ENCODE results near the gene P2RY6.
"Not testable (repeated sequence)": the region's sequence is repeated elsewhere in the genome, so short reads cannot be mapped to it uniquely, and the experiment has no call there.

The P2RY6 gene

DNA sequence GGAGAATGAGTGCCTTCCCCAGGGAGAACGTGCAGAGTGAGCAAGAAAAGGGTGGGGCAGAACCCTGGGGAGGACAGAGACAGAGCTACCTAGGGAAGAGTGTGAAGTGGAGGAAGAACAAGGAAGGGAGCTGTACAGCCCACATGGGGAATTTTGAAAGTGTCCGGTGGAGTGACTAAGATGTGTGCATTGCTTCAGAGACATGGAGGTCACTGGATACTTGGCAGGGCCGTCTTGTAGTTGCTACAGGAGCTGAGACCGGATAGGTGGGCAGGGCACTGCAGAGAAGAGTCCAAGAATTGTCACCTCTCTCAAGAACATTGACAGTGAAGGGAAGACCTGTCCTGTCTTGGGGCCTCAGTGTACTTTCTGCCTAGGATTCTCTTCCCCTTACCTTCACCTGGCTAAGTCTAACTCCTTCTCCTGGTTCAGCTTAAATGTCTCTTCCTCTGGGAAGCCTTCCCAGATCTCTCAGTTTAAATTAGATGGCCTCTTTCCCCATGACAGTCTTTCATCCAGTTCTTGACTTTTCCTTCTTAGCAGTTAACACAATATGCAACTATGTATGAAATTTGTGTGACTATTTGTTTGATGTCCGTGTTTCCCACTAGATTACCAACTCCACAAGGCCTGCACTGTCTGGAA is 9.2 kb upstream of the P2RY6 start:
- no peak for DNase-seq

DNA sequence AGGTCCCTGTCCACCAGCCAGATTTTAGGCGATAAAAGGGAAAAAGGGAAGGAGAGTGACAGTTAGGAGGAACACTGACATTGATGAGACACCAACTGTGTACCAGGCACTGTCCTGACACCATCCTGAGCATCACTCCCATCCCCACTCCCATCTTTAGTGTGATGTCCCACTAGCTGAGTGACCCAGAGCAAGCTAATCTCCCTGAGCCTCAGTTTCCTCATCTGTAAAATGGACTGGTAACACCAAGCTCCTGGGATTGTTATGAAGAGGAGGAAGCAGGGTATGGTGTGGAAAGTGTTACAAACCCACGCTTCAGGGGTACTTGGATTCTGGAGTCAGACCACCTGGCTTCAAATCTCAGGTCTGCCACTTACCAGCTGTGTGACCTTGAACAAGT is 8.5 kb upstream of the P2RY6 start:
- no peak for DNase-seq

DNA sequence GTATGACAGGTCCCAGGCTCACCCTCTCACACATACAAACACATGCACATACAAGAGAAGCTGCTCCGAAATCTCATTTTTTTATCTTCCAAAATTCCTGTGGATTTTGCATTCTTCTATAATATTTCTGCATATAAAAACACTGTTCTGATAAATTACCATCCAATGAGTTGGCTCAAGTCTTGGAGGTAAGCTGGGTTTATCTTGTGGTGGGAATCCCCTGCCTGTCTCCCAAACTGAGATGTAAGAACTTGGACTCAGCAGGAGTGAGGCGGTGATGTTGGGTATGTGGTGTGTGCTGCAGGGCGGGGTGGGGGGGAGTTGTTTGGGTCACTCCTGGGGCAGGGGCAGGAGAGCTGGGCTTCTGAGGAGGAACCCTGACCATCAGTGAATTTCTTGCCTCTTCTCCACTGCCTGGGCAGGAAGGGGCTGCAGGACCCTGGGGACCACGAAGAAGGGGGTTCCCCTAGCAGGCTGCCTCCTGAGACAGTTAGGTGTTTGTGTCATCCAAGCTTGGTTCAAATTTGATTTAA is 6.8 kb upstream of the P2RY6 start:
- DNase-seq = no peak

DNA sequence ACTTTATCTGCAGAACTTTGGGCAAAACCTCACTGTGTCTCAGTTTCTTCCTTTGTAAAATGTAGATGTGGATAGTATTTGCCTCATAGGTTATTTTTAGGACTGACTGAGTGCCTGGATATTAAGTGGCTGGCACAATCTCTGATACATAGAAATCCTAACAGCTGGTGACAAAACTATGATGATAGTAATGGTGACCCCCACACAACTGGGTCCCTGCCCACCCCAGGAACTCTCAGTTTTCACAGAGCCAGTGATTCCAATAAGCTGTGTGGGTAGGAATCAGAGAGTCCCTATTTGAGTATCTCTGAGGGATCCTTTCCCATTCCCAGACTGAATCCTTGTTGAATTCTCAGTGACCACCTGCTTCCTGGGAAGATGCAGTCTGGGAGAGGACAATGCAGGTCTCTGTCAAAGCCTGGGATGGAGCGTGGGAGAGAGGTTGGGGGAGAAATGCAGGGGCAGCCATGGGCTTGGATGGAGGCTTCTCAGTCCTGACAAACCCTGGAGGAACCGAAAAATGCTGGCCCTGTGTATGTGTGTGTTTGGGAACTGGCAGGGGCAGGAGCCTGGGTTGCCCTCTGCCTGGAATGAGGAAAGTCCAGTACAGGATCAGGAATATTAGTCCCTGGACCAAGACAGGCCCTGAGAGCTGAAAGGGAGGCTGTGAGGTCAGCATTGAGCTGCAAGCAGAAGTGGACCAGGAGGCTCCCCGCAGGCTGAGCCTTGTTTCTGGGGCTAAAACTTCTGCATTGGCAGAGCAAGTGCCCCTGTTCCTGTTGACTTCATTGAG is 6.1 kb upstream of the P2RY6 start:
- no peak for DNase-seq

DNA sequence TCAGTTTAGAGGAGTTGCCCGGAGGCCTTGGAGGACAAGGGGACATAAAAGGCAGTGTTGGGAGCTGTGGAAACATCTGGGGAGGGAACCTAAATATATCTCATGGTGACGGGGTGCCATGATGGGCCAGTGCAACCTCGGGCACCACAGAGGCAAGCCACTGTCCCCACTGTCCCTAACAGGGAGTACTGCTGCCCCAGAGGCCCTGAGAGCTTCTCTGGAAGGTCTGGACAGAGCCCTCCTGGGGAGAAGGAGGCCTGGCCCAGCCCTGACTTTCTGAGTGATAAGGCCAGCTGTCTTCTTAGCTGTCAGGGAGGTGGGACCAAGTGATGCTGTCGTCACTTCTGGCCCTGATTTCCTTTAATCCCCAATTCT is 5.5 kb upstream of the P2RY6 start:
- DNase-seq = no peak

DNA sequence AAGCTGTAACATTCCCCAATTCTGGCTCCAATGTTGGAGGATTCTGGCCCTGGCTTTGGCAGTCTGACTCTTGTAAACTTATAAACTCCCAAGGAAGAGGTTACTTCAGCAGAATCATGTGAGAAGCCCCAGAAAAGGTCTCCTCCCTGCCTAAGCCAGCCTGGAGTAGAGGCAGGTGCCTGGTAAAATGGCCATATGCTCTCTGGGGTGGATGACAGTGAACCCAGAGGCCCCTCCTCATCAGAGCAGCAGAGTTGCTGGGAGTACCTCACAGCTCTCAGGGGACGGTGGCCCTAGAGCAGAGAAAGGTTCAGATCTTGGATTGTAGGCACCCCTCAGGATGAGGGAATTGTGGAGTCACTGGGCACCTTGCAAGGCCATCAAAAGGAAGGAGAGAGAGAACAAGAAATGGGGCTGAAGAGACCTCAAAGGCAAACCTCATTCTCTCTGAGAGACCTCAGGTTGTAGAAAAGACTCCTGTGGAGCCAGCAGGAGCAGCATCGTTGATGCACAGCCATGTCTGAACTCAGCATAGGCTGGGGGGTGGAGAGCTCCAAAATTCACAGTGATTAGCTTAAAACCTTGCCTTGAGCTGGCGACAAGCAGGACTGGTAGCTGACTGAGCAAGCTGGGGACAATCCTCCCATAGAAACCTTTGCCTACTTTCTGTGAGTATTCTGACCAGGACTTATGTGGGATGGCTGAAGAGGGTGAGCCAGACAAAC is 4.9 kb upstream of the P2RY6 start:
- no peak for DNase-seq

DNA sequence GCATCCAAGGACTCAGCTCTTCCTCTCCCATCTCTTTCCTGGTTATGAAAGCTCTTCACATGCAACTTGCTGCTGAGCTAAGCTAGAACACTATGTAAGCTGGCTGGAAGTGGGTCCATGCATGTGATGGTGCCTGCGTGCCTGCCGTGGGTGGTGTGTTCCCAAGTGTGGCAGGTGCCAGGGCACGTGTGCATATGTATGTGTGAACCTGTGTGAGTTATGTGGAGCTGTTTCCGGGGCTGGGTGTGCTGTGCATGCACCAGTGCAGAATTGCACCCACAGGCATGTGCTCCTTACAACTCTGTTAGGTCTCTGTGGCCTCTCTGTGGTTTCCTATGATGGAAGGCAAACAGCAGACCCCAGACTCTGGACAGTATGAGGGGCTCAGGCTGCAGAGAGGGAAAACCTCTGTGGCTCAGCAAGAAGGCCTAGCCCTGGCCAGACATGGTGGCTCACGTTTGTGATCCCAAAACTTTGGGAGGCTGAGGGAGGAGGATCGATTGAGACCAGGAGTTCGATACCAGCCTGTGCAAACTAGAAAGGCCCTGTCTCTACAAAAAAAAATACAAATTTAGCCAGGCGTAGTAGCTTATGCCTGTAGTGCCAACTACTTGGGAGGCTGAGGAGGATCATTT is 4.1 kb upstream of the P2RY6 start:
- no peak for DNase-seq

DNA sequence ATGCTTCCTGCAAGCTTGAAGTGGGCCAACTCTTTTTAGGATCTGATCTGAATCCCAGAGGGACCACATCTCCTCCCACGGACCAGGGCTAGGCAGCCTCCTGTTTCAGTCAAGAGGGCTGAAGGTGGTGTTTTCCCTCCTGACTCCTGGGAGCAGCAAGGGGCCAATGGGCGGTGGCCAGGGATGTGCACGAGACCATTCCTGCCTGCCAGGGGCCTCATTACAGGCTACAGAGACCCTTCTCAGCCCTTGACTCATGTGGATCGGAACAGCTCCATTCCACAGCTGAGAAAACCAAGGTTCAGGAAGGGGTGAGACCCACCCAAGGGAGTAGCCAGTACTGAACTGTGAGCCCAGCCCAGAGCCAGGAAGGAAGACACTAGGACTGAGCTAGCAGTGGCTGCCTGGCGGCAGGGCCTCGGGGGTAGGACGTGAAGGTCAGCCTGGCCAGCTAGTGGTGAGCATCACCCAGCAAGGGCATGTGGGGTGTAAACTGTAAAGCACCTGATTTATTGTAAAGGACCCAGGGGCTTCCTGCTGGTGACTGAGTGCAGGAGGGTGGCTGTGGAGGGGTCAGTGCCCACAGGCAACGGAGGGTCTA is 3.4 kb upstream of the P2RY6 start:
- DNase-seq = no peak

DNA sequence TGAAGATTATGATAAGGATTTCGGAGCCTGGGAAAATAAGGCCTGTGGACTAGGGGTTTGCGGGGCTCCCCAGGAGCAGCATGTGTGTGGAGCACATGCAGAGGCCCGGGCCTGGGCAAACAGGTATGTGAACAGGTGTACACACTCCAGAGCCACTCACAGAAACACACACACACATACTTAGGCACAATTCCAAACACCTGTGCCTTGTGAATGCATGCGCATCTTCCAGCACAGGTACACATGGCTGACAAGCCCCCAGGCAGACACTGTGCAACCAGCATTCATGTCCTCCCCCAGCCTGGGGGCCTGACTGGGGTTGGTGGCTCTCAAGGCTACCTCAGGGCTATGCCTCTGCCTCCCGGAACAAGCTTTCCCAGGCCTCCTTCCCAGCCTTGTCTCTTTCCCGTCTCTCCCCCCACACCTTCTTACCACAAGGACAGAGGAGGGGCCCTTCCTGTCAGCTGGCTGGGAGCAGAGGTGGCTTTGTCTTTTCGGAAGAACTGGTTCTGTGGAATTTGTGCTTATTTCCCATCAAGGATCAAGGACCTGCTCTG is 2.6 kb upstream of the P2RY6 start:
- DNase-seq = no peak

DNA sequence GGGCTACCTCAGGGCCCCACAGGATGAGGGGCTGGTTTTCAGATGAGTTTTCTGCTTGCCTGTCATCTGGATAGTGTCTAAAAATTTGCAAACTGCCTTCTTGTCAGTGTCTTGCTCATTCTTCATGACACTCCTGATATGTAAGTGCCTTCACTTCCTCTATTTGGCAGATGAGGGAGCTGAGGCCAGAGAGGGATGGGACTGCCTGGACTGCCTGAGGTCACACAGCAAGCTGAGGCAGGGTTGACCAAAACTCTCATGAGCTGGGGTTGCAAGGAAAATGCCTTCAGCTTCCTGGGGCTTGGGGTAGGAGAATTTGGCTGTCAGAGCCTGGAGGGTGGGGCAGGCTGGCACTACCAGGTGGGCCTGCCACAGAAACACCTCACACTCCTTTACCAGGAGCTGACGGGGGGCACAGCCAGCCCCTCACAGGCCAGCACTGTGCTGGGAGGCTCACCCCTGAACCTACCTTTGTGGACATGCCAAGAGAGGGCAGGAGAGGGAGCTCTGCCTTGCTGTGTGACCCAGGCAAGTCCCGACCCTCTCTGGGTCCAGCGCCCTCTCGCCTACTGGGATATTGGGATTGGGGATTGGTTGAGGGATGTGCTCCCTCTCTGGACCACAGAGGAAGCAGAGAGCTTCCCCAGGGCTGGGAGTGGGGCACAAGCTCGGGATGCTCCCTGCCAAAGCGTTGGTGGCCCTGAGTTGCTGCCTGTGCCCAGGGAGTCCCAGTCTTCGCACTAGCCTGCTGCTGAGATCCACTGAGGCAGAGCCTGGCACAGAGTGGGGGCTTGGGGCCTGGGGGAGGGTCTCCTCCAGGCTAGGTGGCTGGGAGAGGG is 1.9 kb upstream of the P2RY6 start:
- no peak for DNase-seq

DNA sequence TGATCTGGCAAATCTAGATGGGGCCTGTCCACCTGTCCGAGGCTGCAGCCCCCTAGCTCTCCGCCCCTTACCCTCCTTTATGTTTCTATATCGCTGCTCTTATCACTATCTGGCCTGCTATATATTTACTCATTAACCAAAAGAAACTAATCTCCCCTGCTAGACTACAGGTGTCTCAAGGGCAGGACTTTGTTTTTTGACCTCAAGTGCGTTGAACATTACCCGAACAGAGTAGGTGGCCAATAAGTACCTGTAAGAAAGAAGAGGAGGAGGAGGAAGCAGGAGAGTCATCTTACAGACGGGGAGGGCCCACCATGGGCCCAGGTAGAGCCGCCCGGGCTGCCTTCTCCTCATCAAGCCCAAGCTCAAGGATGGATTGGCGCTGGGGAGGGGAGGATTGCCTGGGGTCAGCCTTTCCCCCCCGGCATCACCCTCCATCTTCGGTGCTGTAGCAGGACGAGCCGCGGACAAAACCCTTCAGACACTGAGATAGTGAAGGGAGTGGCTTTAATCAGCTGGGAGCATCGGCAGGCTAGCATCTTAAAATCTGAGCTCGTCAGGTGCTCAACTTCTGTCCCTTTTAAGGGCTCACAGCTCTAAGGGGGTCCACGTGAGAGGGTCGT is 1.2 kb upstream of the P2RY6 start:
- no peak for DNase-seq

DNA sequence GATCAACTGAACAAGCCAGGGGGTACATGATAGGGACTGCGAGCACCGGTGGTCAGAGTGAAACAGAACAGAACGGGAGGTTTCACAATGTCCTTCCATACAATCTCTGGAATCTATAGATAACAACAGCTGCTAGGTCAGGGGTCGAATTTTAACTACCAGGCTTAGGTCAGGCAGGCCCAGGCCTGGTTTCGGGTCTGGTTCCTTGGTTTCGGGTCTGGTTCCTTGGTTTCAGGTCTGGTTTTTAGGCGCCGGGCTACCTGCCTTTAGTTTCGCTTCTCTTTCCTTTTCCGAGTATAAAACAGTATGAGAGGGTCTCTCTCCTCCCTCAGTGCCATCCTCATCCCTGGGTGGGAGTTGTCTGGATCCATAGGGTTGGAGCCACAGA is 666 bp upstream of the P2RY6 start:
- DNase-seq = not testable (repeated sequence)

DNA sequence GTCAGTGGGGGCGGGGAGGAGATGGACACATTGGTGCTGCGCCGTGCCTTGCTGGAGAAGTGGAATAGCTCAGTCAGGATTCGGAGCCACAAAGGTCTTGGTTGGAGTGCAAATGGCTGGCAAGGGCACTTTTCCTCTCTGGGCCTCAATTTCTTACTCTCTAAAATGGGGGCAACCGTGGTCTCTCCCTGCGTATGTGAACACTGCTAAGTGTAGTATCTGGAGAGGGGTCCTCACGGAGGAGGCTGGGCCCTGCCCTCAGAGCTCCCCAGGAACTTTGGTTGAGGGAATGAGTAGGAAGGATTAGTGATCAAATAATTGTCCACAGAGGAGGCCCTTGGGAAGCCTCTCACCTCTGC is 521 bp downstream of the P2RY6 start:
- no peak for DNase-seq

DNA sequence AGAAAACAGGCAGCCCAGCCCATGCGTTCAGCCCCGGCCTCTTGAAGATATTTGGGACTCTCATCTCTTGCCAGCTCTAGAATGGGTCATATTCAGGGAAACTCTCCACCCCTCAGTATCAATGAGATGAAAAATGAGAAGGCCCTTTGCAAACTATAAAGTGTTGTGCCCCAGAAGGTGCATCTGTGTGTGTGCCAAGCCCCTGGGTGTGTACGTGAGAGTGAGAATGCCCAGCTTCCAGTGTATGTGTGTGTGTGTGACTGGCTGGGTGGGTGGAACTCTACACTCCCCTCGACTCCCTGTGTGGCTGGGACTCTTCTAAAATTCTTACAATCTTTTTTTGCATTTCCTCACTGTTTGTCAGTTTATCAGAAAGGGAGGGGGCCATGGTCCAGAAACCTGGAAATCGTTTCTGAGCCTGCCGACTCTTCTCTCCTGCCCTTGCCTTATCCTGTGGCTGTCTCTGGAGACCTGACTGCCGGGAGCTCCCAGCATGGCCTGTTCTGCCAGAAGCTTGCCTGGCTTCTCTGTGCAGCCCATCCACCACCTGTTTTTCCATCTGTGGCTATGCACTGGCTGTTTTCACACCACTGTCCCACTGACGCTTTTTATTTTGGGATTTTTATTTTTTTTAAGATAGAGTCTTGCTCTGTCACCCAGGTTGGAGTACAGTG is 1.2 kb downstream of the P2RY6 start:
- DNase-seq = no peak

DNA sequence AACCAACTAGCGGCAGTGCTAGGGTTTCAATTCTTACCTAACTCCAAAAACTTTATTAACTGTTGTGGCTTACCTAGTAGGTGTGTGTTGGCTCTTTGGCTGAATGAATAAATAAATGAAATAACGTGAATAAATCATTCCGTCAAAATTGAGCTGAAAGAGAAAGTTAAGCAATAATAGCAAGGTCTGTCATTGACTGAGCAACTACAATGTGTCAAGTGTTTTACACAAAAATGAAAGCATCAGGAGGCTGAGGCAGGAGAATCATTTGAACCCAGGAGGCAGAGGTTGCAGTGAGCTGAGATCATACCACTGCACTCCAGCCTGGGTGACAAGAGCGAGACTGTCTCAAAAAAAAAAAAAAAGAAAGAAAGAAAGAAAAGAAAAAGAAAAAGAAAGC is 2.1 kb downstream of the P2RY6 start:
- not testable (repeated sequence) for DNase-seq

DNA sequence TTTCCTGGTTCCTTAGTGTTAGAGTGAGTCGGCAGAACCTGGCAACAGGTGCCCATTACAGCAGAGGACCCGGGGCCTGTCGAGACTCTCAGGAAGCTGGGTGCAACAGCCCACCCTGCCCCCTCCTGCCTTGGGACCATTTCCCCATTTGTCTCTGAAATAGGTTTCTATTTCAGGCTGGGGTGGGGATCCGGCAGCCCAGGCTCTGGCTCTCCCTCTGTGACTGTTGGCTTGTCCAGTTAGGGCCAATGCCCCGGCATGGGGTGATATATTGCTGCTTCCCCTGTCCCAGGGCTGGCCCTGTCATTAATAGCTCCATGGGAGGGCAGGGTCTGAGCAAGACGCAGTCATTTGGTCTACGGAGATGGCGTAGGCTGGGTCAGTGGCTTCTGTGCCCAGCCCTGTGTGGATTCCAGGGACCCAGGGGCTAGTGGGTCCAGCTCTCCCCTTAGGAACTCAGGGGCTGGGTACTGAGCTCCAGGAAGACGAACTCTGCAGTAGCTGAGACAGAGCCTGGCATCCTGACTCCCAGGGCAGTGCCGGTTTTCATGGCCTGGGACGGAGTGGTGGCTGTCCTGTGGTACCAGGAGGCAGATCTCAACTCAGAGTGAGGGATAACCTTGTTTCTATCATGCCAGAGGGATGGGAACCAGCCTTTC is 2.7 kb downstream of the P2RY6 start:
- no peak for DNase-seq

DNA sequence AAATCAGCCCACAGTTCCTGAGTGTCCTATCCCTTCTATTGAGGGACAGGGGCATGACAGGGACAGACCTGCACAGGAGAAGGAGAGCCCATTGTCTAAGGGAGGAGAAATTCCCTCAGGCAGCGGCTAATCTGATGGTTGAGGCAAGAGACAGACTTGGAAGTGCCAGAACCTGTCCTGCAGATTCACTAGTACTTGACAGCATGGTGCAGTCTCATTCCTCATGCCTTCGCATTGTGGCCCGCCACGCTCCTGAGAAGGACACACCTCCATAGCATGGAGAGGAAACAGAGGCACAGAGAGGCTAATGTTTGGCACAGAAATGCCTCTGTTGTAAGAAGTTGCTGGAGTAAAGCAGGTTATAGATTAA is 3.2 kb downstream of the P2RY6 start:
- no peak for DNase-seq

DNA sequence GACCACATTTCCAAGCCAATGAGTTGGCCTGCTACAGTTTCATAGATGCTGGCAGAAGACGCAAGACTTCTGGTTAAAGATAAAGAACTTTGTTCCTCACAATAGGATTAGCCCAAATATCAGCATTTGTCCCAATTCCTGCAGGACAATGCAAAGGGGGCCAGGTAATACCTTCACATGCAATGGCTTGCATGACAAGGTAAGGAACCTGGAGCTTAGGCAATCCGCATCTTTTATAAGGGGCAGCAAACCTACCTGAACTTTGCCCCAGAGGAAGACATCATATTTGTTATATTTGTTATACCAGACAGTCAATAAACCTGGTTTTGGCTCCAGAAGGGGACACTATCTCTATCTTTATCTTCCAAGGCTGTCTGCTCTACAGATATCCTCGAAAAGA is 5.3 kb downstream of the P2RY6 start:
- DNase-seq = no peak

DNA sequence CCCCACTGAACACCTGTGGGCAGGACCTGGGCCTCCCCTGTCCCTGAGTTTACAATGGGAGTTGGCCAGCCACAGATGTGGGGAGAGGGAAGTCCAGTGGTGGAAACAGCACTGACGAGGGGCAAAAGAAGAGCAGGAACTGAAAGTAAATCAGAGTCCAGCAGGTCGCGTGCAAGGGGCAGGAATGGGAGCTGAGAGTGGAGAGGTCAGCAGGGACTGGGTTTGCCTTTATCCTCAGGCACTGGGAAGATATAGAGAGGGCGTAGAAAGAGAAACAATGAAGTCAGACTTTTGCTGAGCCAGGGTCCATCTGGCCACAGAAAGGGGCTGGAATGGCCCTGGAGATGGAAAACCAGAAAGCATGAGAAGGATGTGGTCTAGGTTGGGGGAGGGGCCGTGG is 8.5 kb downstream of the P2RY6 start:
- peak; percentile 31 for DNase-seq

DNA sequence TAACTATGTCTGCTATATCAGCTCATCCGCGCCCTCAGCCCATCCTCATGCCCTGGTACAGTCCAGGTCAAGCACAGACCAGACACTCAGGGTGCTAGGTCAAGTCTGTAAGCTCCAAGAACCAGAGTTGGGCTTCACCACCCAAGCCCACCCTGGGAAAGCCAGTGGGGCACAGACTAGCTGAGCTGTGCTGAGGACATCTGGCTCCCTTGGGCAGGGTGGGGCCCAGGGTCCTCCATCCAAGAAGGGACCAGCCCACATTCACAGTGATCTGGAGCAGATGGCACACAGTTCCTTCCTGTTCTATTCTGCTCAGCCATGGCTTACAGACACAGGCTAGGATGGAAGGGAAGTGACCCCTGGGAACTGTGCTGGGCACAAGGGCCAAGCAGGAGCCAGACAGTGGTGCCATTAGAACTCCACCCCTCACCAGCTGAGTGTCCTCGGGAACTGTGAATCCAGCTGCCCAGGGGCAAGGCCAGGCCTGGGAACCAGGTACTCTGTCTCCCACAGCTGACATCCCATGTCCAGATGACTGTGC is 9.1 kb downstream of the P2RY6 start:
- DNase-seq = no peak
